CD4-positive, alpha-beta T cell treated with Interleukin-12 subunit alpha and Interleukin-12 subunit beta, for 1 hour (primary cell): Measurements from ENCODE around the gene PALMD.

Source experiments
- DNase-seq: peaks from one replicate; pipeline ENCODE4 v3.0.0-alpha.2; 2020

PALMD gene

DNA sequence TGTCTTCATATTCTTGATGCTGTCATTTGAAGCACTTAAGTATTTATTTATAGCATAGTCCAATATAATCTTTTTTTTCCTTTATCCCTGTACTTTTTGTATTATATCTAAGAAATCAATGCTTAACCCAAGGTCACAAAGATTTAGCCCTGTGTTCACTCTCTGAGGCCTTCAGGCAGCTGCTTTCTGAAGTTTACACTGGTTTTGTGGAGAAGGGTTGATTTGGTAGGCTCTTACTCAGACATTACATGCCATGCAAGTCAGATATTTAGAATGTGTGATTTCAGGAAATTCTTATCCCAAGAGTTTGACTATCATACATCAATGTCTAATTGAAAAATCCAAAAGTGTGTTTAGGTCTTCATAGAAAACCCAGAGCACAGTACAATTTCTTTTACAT, 56.3 kb downstream of the PALMD start:
- no peak for DNase-seq

DNA sequence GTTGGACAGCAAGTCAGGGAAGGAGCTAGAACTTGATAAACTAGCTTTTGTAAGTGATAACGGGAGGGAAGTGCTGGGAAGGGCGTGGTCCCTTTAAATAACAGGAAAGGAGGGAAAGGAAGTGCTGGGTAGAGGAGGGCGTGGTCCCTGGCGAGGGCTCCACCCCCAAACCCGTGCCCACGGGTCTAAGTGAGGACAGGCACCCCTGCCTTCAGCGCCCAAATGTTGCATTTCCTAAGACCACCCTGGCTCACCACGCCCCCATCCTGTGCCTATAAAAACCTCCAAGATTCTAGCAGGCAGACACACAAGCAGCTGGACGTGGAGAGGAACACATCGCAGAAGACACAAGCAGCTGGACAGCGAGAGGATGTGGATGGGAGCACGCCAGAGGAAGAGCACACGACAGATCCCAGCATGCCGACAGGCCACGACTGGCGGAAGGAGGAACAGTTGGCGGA, 58.5 kb downstream of the PALMD start:
- no peak for DNase-seq

DNA sequence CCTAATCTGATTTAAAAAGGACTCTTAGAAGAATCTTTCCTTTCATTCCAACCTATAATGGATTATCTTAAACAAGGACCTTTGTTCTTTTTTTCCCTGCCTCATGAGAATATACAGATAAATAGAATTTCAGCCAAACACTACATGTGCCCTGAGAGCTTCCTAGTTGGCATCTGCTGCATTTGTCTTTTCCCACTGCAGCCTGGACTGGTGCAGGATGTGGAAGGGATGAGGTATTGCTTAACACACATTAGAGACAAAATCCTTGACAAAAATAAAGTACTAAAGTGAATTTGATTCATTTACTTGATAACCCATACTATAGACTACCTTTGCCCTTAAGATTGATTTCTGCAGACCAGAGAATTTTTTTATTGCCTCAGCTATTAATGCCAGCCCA, 59.5 kb downstream of the PALMD start:
- DNase-seq = no peak

DNA sequence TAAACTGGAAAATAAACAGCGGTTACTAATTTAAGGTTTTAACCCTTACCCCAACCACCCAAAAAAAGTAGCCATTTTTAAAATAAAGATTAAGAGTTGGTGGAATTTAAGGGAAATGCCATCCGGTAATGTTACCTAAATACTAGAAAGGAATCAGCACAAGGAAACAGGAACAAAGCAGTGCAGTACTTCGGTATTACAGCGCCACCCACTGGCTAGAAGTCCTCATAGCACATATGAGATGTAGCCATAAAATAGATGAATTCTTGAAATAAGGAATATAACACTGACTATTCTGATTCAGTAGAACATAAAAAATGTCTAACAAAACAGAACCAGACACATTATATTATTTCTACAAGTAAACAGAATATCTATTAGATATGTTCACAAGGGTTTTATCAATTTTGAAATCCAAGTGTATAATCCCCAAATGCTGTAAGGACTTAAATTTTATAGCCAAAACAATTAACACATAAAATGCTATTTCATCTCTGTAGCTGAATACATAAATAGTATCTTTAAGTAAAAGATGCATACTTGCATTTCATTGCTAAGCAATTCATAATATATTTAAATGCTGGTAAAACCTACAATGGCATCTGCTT, 61.7 kb downstream of the PALMD start:
- DNase-seq = peak; percentile 51

DNA sequence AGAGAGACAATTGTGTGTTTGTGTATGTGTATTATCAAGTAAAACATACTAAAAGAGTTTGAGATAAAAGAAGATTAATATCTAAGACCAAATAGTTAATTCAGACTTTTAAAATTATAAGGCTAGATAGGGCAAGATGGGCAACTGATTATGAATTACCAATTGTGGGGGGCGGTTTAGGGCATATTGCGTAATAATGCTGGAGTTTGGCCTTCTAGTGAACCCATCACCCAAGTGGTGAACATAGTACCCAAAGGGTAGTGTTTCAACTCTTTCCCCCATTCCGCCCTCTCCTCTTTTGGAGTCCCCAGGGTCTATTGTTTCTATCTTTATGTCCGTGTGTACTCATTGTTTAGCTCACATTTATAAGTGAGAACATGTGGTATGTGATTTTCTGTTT, 65.1 kb downstream of the PALMD start:
- no peak for DNase-seq

DNA sequence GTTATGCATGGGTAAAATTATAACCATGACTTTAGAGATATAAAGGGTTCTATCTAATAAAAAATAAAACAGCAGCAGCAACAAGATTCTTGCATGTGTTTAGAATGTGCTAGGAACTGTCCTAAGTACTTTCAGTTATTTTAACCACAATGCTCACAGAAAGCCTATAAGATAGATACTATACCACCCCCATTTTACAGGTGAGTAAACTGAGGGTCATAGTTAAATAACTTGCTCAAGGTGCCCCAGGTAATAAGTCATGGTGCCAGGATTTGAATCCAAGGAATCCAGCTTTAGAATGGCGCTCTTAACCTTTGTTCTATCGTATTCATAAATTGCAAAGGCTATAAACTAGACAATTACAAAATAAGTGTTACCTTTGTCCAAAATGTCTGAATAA, 67.1 kb downstream of the PALMD start:
- DNase-seq = no peak

DNA sequence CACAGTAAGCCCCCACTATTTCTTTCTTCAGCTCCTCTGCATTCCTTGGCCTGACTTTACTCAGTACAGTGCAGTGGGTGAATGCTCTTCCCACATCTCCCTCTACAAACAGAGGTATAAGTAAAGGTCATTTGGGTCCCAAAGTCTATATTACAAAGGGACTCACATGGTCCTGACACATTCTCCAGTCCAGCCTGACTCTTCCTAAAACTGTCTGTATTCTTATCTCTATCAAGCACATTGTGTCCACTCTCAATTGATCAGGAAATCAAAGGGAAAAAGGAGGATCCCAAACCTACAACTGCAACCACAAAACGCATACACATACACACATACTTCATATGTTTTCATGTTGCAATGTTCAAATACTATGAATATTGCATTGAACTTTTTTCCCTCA, 71.1 kb downstream of the PALMD start:
- DNase-seq = no peak

DNA sequence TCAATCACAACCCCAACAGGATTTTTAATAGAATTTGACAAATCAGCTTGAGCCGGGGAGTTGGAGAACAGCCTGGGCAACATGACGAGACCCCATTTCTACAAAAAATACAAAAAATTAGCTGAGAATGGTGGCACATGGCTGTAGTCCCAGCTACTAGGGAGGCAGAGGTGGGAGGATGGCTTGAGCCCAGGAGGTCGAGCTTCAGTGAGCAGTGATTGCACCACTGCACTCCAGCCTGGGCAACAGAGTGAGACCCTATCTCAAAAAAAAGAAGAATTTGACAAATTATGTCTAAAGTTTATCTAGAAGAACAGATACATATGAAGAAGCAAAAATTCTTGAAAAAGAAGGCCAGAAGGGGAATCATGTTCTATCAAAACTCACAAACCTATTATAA, 77.3 kb downstream of the PALMD start:
- no peak for DNase-seq

DNA sequence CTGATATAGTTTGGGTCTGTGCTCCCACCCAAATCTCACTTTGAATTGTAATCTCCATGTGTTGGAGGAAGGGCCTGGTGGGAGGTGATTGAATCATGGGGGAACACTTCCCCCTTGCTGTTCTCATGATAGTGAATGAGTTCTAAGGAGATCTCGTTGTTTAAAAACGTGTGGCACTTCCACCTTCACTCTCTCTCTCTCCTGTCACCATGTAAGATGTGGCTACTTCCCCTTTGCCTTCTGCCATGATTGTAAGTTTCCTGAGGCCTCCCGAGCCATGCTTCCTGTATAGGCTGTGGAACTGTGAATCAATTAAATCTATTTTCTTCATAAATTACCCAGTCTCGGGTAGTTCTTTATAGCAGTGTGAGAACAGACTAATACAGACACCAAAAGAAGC, 80.1 kb downstream of the PALMD start:
- DNase-seq = no peak

DNA sequence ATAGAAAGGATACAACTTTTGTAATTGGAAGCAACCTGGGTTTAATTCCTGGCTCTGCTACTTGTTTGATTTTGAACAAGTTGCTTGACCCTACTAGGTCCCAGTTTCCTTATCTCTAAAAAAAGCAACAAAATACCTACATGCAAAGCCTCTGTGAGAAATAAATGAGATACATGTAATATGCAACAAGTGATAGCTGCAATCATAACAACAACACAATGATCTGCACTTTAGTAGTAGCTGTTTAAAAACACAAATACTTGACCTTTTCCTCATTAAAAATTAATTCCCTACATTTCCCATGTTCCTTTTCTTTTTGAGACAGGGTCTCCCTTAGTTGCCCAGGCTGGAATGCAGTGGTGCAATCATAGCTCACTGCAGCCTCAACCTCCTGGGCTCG, 80.5 kb downstream of the PALMD start:
- no peak for DNase-seq

DNA sequence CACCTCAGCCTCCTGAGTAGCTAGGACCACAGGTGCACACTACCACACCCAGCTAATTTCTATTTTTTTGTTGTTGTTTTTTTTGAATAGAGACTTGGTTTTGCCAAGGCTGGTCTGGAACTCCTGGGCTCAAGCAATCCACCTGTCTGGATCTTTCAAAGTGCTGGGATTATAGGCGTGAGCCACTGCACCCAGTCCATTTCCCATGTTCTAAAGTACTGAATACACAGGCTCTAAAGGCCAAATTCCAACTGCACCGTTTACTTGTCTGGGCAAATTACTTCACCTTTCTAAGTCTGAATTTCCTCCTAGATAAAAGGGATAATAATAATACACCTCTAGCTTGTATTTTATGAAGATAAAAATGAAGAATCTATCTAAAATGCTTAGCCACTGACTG, 80.9 kb downstream of the PALMD start:
- no peak for DNase-seq

DNA sequence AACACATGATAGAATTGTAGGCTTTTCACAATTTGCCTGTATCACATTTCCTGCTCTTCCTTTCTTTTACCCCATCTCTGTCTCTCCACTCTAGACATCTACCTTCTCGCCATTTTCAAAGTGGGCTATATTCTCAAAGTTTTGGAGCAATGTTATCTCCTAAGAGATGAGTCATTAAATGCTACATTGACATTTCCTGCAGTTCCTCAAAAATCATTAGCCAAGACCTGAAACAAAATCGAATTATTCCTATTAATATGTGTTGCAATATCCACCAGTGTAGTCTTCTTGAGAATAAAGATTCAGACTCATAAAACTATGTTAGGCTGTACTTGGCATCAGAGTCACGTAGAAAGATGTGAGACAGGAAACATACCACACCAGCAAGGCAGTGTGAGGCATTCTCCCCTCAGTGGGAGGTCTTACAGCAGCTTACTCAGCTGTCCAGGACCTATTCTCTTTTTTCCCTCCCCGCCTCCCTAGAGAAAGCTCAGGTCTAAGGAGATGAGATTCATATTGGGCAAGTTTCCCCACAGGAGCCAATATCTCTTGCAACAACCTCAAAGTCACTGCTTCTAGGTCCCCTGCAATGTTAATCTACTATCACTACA, 81.8 kb downstream of the PALMD start:
- no peak for DNase-seq

DNA sequence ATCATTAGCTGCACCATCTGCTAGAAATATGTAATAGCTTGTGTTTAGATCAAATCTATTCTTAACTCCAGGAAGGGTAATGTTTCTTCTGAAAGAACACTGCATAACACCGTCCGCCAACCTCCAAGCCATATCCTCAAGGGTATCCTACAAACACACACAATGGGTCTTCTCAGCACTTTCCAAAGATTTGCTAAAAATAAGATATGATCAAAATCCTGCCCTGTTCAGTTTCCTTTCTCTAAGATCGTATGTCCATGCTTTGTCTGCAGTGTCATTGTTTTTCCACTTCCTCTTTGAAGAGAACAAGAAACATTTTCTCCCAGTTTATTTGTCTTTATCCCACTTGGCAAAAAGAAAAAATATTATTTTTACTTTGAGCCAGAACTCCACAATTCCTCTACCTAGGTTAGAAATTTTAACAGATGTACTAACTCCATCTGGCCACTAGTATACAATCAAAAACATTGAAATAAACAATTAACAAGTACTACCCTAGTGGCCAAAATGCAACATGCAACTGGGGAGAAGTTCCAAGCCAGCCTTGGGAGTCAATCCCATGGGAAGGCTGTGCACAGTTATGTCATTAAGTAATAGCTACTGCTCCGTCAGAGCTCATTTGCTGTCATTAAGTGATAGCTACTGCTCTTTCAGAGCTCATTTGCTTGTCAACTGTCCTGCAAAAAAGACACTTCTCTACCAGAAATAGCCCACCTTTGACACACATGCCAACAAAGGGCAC, 82.8 kb downstream of the PALMD start:
- no peak for DNase-seq

DNA sequence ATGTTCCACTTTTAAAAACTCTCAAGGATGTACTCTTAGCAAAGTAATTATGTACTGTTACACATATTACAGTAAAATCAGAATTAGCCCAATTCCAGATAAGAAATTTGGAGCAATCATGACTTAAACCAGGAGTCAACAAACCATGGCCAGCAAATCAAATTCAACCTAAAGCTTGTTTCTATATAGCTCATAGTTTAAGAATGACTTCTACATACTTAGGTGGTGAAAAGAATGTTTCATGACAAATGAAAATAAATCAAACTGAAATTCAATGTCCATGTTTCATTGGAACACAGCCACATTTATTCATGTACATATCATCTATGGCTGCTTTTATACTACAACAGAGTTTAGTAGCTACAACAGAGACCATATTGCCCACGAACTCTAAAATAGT, 85.5 kb downstream of the PALMD start:
- DNase-seq = no peak

DNA sequence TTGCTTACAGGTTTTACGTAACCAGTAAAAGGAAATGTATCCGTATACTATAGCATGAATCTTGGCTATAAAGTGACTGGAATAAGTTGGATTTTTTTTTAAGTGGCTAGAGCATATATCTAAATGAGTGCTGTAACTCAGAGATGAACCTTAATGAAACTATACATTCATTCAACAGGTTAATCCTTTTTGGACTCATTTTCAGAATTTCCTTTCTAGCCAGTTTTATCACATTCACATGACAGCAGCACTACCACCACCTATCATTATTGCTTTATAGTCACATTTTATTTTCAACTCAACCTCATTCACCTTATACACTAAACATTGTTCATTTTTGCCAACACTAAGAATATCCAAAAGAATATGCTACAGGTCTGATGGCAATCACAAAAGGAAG, 89.9 kb downstream of the PALMD start:
- no peak for DNase-seq

DNA sequence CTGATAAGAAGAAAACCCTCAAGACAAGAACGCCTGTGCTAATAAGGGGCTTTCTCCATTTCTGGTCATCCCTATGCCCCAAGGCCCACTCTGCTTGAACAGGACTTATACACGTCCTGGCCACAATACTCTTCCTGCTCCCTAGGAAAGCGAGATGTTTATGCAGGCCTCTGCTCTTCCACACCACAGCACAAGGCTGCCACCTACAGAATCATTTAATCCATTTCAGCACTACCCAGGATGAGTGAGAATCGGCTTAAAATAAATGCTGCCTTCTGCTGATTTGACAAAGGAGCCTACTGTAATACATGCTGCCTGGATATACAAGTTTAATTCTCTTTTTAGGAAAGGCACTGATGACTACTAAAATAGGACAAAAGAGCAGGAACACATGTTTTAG, 91.1 kb downstream of the PALMD start:
- DNase-seq = no peak

DNA sequence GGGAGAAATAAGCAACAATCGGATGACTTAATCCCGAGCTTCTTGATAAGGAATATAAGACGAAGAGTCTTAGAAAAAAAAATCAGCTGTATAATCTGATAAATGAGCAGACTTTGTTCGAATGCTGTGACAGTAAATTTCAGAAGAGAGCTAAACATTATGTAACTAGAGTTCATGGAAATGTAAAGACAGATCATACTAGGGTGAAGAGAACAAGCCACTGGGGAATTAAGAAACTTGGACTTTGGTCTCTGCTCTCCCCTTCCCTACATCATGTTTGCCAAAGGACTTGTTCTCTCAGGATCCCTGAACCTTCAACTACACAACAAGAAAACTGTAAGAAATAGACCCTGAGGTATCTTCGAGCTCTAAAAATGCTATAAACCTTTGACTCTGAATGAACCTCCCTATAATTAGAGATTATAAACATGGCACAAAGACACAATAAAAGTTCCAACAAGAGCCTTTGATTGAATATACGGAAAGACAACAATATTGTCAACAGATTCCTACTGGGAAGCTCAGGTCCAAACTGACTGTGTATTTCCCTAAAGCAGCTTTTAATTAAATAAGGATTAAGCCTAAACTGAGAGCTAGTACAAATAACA, 93.0 kb downstream of the PALMD start:
- DNase-seq = no peak

DNA sequence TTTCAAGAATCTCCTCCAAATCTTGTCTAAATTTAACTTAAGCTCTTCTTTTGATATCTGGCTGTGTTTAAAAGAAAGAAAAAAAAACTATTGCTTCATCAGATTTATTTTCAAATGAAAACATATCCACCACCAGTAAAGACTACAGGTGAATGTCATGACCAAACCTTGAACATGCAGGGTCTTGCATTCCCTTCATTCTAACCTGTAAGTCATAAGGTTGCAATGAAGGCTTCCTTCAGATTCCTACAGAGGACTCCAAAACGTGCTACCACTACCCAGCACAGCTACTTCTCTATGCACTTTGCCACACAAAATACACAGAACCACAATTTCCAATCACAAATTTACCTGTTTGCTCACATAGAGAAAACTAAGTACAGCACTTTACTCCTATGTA, 94.2 kb downstream of the PALMD start:
- DNase-seq = no peak
